Muscle layer of duodenum (tissue), 2 donors: ENCODE data around the gene PARPBP.
"Not testable (repeated sequence)": the region's sequence is repeated elsewhere in the genome, so short reads cannot be mapped to it uniquely, and the experiment has no call there.

Source experiments
- H3K27ac ChIP-seq: one replicate; pipeline ENCODE4 v1.7.0; 2013; ENCODE audit warnings: mild to moderate bottlenecking, low read length
- H3K27me3 ChIP-seq: one replicate; pipeline ENCODE4 v1.7.0; 2013; ENCODE audit warnings: low read depth, mild to moderate bottlenecking, control low read depth, low read length
- H3K36me3 ChIP-seq, 2 donors: one replicate each; pipeline ENCODE4 v1.7.0; 2013; ENCODE audit warnings: low read length in 2 of 2, control low read depth in 1 of 2, mild to moderate bottlenecking in 1 of 2; ENCODE audit not compliant: insufficient read depth in 2 of 2, control insufficient read depth in 1 of 2
- H3K4me1 ChIP-seq, 2 donors: one replicate each; pipeline ENCODE4 v1.7.0; 2013; ENCODE audit warnings: low read length in 2 of 2, mild to moderate bottlenecking in 2 of 2, control low read depth in 1 of 2, moderate library complexity in 1 of 2; ENCODE audit not compliant: insufficient read depth in 2 of 2, control insufficient read depth in 1 of 2
- H3K4me3 ChIP-seq, 2 donors: one replicate each; pipeline ENCODE4 v1.7.0; 2013; ENCODE audit warnings: low read length in 2 of 2, low read depth in 1 of 2, mild to moderate bottlenecking in 1 of 2
- H3K9me3 ChIP-seq, 2 donors: one replicate each; pipeline ENCODE4 v1.7.0; 2013; ENCODE audit warnings: low read length in 2 of 2, control low read depth in 1 of 2, mild to moderate bottlenecking in 1 of 2; ENCODE audit not compliant: control insufficient read depth in 1 of 2
- donor health status: healthy.

The PARPBP gene

DNA sequence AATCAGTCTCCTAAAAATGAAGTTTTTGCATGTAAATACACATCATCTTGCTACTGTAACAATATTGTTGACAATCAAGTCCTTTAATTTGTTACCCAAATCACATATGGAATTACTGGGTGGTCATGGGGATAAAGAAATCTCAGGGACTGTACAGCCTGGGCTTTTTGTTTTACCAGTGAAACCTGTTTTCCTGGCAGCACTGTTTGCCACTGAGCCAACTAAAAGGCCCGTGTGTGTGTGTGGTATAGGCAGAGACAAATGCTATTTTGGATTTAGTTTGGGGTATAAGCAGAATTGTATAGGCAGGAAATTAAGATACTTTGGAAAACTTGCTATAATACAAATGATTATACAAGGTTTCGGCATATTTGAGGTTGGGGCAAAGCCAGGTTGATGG is 5.8 kb upstream of the PARPBP start:
- no peaks in the 10 kb centered on the region for H3K27me3 ChIP-seq
- H3K27ac ChIP-seq = no peak overlapping the region
- no peak overlapping the region for H3K4me3 ChIP-seq
- H3K9me3 ChIP-seq = no peaks in the 10 kb centered on the region
- H3K36me3 ChIP-seq = peaks cover 21 to 28% of the 10 kb centered on the region in 2 donors
- H3K4me1 ChIP-seq = peaks cover 5 to 7% of the 10 kb centered on the region in 2 donors

DNA sequence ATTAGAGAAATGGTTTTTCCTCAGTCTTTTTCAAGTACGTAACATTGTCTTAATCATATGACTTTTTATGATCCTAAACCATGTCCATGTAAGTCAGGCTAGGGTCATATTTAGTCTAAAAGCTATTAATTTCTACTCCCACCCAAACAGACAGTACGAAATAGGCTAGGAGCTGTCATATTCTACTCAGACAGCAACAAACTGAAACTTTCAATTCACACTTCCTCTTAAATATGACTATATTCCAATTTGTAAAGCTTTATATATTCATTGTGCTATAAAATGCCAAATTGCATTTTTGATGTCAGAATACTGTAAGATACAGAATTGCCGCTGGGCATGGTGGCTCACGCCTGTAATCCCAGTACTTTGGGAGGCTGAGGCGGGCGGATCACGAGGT is 3.6 kb upstream of the PARPBP start:
- peaks cover 14 to 18% of the 10 kb centered on the region in 2 donors for H3K4me1 ChIP-seq
- H3K27ac ChIP-seq = no peak overlapping the region
- H3K36me3 ChIP-seq = peaks cover 7 to 11% of the 10 kb centered on the region in 2 donors
- H3K9me3 ChIP-seq = no peaks in the 10 kb centered on the region
- no peaks in the 10 kb centered on the region for H3K27me3 ChIP-seq
- no peak overlapping the region for H3K4me3 ChIP-seq

- no peaks in the 10 kb centered on the region for H3K27me3 ChIP-seq
- no peaks in the 10 kb centered on the region for H3K9me3 ChIP-seq
- H3K27ac ChIP-seq = no peak overlapping the region
- peaks cover 14 to 18% of the 10 kb centered on the region in 2 donors for H3K4me1 ChIP-seq
- peak overlapping the region; percentile 95 to 98 for H3K4me3 ChIP-seq
- H3K36me3 ChIP-seq = peaks cover 0 to 11% of the 10 kb centered on the region in 2 donors
These were observed 1.1 kb upstream of the PARPBP start for GRCh38 chr12:102118874-102119273.

- Histone ChIP-seq H3K9me3 (no peaks in the 10 kb centered on the region), H3K4me3 (peak overlapping the region; percentile 95 to 98), H3K36me3 (peaks cover 0 to 5% of the 10 kb centered on the region in 2 donors), H3K27ac (peak overlapping the region; percentile 8), H3K27me3 (no peaks in the 10 kb centered on the region), H3K4me1 (peaks cover 14 to 18% of the 10 kb centered on the region in 2 donors)
These were observed 536 bp downstream of the PARPBP start for GRCh38 chr12:102120564-102120873.

GRCh38 chr12:102120886-102121285 is 903 bp downstream of the PARPBP start:
- Histone ChIP-seq H3K36me3 (peaks cover 0 to 3% of the 10 kb centered on the region in 2 donors), H3K27me3 (no peaks in the 10 kb centered on the region), H3K4me3 (peak overlapping the region; percentile 95 to 98), H3K27ac (no peak overlapping the region), H3K4me1 (peaks cover 14 to 18% of the 10 kb centered on the region in 2 donors), H3K9me3 (no peaks in the 10 kb centered on the region)

DNA sequence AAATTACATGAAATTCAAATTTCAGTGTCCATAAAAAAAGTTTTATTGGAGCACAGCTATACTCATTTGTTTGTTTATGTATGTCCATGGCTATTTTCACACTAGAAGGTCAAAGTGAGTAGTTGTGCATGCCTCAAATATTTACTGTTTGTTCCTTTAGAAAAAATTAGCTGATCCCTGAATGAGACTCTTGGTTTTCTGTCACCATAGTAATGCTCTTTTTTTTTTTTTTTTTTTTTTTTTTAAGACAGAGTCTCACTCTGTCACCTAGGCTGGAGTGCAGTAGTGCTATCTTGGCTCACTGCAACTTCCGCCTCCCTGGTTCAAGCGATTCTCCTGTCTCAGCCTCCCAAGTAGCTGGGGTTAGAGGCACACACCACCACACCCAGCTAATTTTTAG is 1.3 kb downstream of the PARPBP start:
- H3K36me3 ChIP-seq, H3K9me3 ChIP-seq, H3K27me3 ChIP-seq, H3K27ac ChIP-seq: not testable (repeated sequence)
- Histone ChIP-seq H3K4me1 (peaks cover 14 to 18% of the 10 kb centered on the region in 2 donors), H3K4me3 (peak overlapping the region; percentile 95 to 98)

- H3K9me3 ChIP-seq, H3K4me1 ChIP-seq, H3K36me3 ChIP-seq, H3K27ac ChIP-seq, H3K27me3 ChIP-seq, H3K4me3 ChIP-seq: not testable (repeated sequence)
These were observed 10.7 kb downstream of the PARPBP start for GRCh38 chr12:102130720-102131119.

- H3K4me1 ChIP-seq, H3K27ac ChIP-seq, H3K27me3 ChIP-seq, H3K9me3 ChIP-seq, H3K4me3 ChIP-seq, H3K36me3 ChIP-seq: not testable (repeated sequence)
These were observed 11.5 kb downstream of the PARPBP start for GRCh38 chr12:102131442-102131841.

GRCh38 chr12:102137619-102138018 is 17.6 kb downstream of the PARPBP start:
- not testable (repeated sequence) for H3K4me3 ChIP-seq, H3K9me3 ChIP-seq, H3K4me1 ChIP-seq, H3K27me3 ChIP-seq, H3K27ac ChIP-seq, H3K36me3 ChIP-seq

DNA sequence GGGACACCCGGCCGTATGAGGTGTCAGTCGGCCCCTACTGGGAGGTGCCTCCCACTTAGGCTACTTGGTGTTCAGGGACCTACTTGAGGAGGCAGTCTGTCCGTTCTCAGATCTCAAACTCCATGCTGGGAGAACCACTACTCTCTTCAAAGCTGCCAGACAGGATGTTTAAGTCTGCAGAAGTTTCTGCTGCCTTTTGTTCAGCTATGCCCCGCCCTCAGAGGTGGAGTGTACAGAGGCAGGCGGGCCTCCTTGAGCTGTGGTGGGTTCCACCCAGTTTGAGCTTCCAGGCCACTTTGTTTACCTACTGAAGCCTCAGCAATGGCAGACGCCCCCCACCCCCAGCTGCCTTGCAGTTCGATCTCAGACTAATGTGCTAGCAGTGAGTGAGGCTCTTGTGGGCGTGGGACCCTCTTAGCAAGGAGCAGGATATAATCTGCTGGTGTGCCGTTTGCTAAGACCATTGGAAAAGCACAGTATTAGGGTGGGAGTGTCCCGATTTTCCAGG is 22.9 kb downstream of the PARPBP start:
- H3K4me1 ChIP-seq = not testable (repeated sequence)

DNA sequence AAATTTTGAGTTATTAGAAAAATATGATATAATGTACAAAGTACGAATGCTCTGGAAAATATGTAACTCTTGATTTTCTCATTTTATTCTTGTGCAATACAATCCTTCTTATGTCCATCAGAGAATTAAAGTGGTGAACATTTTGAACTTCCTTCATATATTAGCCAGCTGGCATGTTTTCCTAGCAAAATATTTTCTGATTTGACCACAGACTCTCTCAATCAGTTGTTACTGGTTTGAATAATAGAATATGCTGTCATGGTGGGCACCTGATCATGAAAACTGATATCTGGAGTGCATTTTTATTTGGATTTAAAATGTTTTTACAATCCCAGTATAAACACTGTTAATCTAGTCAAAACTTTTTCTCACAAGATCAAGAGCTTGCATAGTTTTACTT is 24.2 kb downstream of the PARPBP start:
- Histone ChIP-seq H3K9me3 (no peaks in the 10 kb centered on the region), H3K27me3 (no peaks in the 10 kb centered on the region), H3K27ac (no peak overlapping the region), H3K4me3 (no peak overlapping the region), H3K36me3 (no peaks in the 10 kb centered on the region), H3K4me1 (no peaks in the 10 kb centered on the region)

More for the DNA sequence above, 22.9 kb downstream of the PARPBP start:
- H3K36me3 ChIP-seq, H3K27ac ChIP-seq, H3K4me3 ChIP-seq, H3K27me3 ChIP-seq, H3K9me3 ChIP-seq: not testable (repeated sequence)

DNA sequence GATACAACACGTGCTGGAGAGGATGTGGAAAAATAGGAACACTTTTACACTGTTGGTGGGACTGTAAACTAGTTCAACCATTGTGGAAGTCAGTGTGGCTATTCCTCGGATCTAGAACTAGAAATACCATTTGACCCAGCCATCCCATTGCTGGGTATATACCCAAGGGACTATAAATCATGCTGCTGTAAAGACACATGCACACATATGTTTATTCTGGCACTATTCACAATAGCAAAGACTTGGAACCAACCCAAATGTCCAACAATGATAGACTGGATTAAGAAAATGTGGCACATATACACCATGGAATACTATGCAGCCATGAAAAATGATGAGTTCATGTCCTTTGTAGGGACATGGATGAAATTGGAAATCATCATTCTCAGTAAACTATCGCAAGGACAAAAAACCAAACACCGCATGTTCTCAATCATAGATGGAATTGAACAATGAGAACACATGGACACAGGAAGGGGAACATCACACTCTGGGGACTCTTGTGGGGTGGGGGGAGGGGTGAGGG is 27.1 kb downstream of the PARPBP start:
- not testable (repeated sequence) for H3K27me3 ChIP-seq, H3K4me1 ChIP-seq, H3K9me3 ChIP-seq, H3K4me3 ChIP-seq, H3K36me3 ChIP-seq, H3K27ac ChIP-seq
